HEK293T (cell line): ENCODE data around the gene DGAT2L6.
"Not testable (repeated sequence)": the region's sequence is repeated elsewhere in the genome, so short reads cannot be mapped to it uniquely, and the experiment has no call there.

Experiments used
- CTCF ChIA-PET: fragments of 350-600 bp; formaldehyde crosslinking; extraction: SDS; loops from one replicate; lab custom pipeline; 2021; ENCODE audit warnings: antibody characterized with exemption, inconsistent platforms; lab: Yijun Ruan, JAX
- POLR2A ChIA-PET: fragments of 350-600 bp; formaldehyde crosslinking; extraction: SDS; loops from one replicate; lab custom pipeline; 2020; ENCODE audit warnings: antibody characterized with exemption, inconsistent platforms; lab: Yijun Ruan, JAX
- DNase-seq: peaks from one replicate; pipeline ENCODE4 v3.0.0; 2012; ENCODE audit warnings: mixed read lengths; ENCODE audit errors: extremely low spot score
- ARNT ChIP-seq: fragments of 450-650 bp; IDR thresholded peaks from 2 replicates; pipeline ENCODE4 v1.6.1; 2017; ENCODE audit warnings: mild to moderate bottlenecking
- BHLHE40 ChIP-seq: fragments of 450-650 bp; IDR thresholded peaks from 2 replicates; pipeline ENCODE4 v1.6.1; 2016; ENCODE audit warnings: mild to moderate bottlenecking, moderate library complexity, borderline replicate concordance
- CTBP1 ChIP-seq: fragments of 450-650 bp; IDR thresholded peaks from 2 replicates; pipeline ENCODE4 v1.6.1; 2016; ENCODE audit warnings: borderline replicate concordance
- ELF4 ChIP-seq: fragments of 450-650 bp; IDR thresholded peaks from 2 replicates; pipeline ENCODE4 v1.6.1; 2017; ENCODE audit warnings: antibody characterized with exemption
- FOXA1 ChIP-seq: fragments of 450-650 bp; IDR thresholded peaks from 2 replicates; pipeline ENCODE4 v1.6.1; 2016; ENCODE audit warnings: mild to moderate bottlenecking
- FOXK2 ChIP-seq: fragments of 450-650 bp; IDR thresholded peaks from 2 replicates; pipeline ENCODE4 v1.6.1; 2016; ENCODE audit warnings: mild to moderate bottlenecking
- FOXM1 ChIP-seq: fragments of 450-650 bp; IDR thresholded peaks from 2 replicates; pipeline ENCODE4 v1.6.1; 2017; ENCODE audit warnings: mild to moderate bottlenecking, borderline replicate concordance
- HDGF ChIP-seq: fragments of 450-650 bp; IDR thresholded peaks from 2 replicates; pipeline ENCODE4 v1.6.1; 2017; ENCODE audit warnings: antibody characterized with exemption, borderline replicate concordance
- L3MBTL2 ChIP-seq: fragments of 450-650 bp; conservative IDR thresholded peaks from 2 replicates; pipeline ENCODE4 v1.6.1; 2016; ENCODE audit warnings: mild to moderate bottlenecking
- LEF1 ChIP-seq: fragments of 450-650 bp; IDR thresholded peaks from 2 replicates; pipeline ENCODE4 v1.6.1; 2017; ENCODE audit warnings: mild to moderate bottlenecking, borderline replicate concordance
- NFRKB ChIP-seq: fragments of 450-650 bp; IDR thresholded peaks from 2 replicates; pipeline ENCODE4 v1.6.1; 2016; ENCODE audit warnings: mild to moderate bottlenecking, moderate library complexity
- PKNOX1 ChIP-seq: fragments of 450-650 bp; IDR thresholded peaks from 2 replicates; pipeline ENCODE4 v1.6.1; 2016
- SP1 ChIP-seq: fragments of 450-650 bp; IDR thresholded peaks from 2 replicates; pipeline ENCODE4 v1.6.1; 2017
- SUZ12 ChIP-seq: fragments of 450-650 bp; IDR thresholded peaks from 2 replicates; pipeline ENCODE4 v1.6.1; 2016; ENCODE audit warnings: mild to moderate bottlenecking
- TARDBP ChIP-seq: fragments of 450-650 bp; IDR thresholded peaks from 2 replicates; pipeline ENCODE4 v1.6.1; 2016
- ZNF384 ChIP-seq: fragments of 450-650 bp; IDR thresholded peaks from 2 replicates; pipeline ENCODE4 v1.6.1; 2016

DGAT2L6 gene

GRCh38 chrX:70241501-70241900, 64.2 kb downstream of the DGAT2L6 start:
- DNase-seq = no peak
- TF ChIP-seq HDGF (no peak), LEF1 (no peak), TARDBP (no peak), ELF4 (no peak), SUZ12 (no peak), PKNOX1 (no peak), CTBP1 (no peak)
- CTCF ChIA-PET = interaction anchor here (0.7 to 1.1 kb wide), 2 partner anchors 108 to 210 kb away, joined by 4 read pairs; partner anchors contain the start of gene IGBP1
- POLR2A ChIA-PET = no interaction called here

GRCh38 chrX:70243601-70244000, 66.3 kb downstream of the DGAT2L6 start:
- DNase-seq, CTCF ChIA-PET, POLR2A ChIA-PET: not testable (repeated sequence)

- no peak for DNase-seq
- CTCF ChIA-PET = interaction anchor here (0.7 kb wide), 1 partner anchor 69 kb away, joined by 3 read pairs; no protein-coding TSS in a partner anchor
- POLR2A ChIA-PET = no interaction called here
- TF ChIP-seq FOXK2 (no peak), L3MBTL2 (no peak), ELF4 (no peak), PKNOX1 (no peak), SP1 (no peak), FOXA1 (no peak), TARDBP (no peak)
These were observed 67.6 kb downstream of the DGAT2L6 start for GRCh38 chrX:70244881-70245280.

GRCh38 chrX:70247252-70247651, 70.0 kb downstream of the DGAT2L6 start:
- no peak for DNase-seq
- ChIA-PET POLR2A (no interaction called here), CTCF (no interaction called here)
- TF ChIP-seq TARDBP = no peak

- POLR2A ChIA-PET = no interaction called here
- CTCF ChIA-PET = no interaction called here
- TF ChIP-seq NFRKB (no peak), TARDBP (no peak), SP1 (no peak), LEF1 (no peak), BHLHE40 (no peak), PKNOX1 (no peak), ELF4 (no peak), CTBP1 (no peak), FOXM1 (no peak), FOXA1 (no peak), L3MBTL2 (no peak)
- no peak for DNase-seq
These were observed 75.2 kb downstream of the DGAT2L6 start for GRCh38 chrX:70252491-70252890.

GRCh38 chrX:70253377-70254062, 76.2 kb downstream of the DGAT2L6 start:
- no peak for TF ChIP-seq SUZ12
- TF ChIP-seq L3MBTL2 = no peak
- TF ChIP-seq HDGF = no peak
- no peak for TF ChIP-seq BHLHE40
- no peak for TF ChIP-seq ZNF384
- no peak for TF ChIP-seq SP1
- no peak for TF ChIP-seq FOXK2
- CTCF ChIA-PET = interaction anchor here (0.7 kb wide), 1 partner anchor 48 kb away, joined by 3 read pairs; no protein-coding TSS in a partner anchor
- DNase-seq = no peak
- POLR2A ChIA-PET = no interaction called here

GRCh38 chrX:70254063-70254400, 76.7 kb downstream of the DGAT2L6 start:
- DNase-seq = no peak
- ChIA-PET POLR2A (no interaction called here), CTCF (interaction anchor here (0.7 kb wide), 1 partner anchor 48 kb away, joined by 3 read pairs; no protein-coding TSS in a partner anchor)
- TF ChIP-seq FOXK2 (no peak), FOXM1 (no peak), L3MBTL2 (no peak), BHLHE40 (no peak), ELF4 (no peak), CTBP1 (no peak), NFRKB (no peak), SP1 (no peak), HDGF (no peak), ARNT (no peak), TARDBP (no peak)

- ChIA-PET POLR2A (no interaction called here), CTCF (no interaction called here)
- no peak for DNase-seq
- TF ChIP-seq LEF1 = no peak
- TF ChIP-seq SP1 = no peak
- no peak for TF ChIP-seq L3MBTL2
- TF ChIP-seq FOXK2 = no peak
- no peak for TF ChIP-seq ELF4
- TF ChIP-seq NFRKB = no peak
- no peak for TF ChIP-seq ARNT
- TF ChIP-seq SUZ12 = no peak
- no peak for TF ChIP-seq PKNOX1
- TF ChIP-seq TARDBP = no peak
- TF ChIP-seq HDGF = no peak
- TF ChIP-seq BHLHE40 = no peak
- no peak for TF ChIP-seq ZNF384
- no peak for TF ChIP-seq FOXA1
- no peak for TF ChIP-seq FOXM1
- no peak for TF ChIP-seq CTBP1
These were observed 77.6 kb downstream of the DGAT2L6 start for GRCh38 chrX:70254909-70255308.
